Measurements from ENCODE around the gene CMIP. TPM values are rescaled to one million over a fixed set of nuclear protein-coding genes. Genes with fewer than 3 reads are reported as not detected.
A peak's percentile ranks its signal among the peaks of the same experiment; 100 is the strongest.

CMIP gene
- polyA plus RNA-seq, 3 donors from 2014 or later: 0.53 to 1.7 TPM; not detected in 1

DNA sequence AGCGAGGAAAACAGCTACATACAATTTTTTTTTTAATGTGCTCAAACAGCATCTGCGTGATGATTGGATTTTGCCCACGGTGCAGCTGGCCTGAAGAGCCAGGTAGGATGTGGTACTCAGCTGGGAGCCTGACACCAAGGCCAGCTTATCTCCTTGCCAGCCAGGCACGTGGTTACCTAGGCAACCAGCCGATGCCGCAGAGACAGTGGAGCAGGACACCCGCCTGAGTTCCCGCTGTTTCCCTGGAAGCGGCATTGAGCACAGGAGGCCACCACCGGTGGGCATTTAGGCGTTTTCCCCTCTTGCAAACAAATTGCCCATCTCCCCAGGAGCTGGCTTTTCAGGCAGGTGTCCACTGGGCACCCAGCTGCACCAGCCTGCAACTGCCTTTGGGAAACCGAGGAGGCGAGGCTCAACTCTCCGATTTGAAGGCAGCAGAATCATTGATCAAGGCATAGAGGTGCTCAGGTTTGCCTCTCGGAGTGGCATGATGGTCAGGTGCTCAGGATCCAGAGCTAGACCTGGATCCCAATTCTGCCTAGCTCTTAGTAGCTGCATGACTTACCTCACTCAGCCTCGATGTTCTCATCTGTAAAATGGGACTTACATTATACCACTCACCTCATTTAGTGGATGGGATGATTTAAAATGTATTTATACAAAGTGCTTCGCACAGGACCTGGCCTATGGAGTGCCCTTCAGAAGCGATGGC, 196.9 kb downstream of the CMIP start:
- Mint-ChIP-seq H3K27me3 (ENCODE audit: low read depth in 3 of 3) (peaks cover 2 to 8% (median 3%) of the 10 kb centered on the region in 3 donors), H3K4me1 (peaks cover 63 to 83% of the 10 kb centered on the region in 2 donors), H3K27ac (peak overlapping the region; percentile 55 to 83 (median 78)), H3K36me3 (no peaks in the 10 kb centered on the region), H3K9me3 (no peaks in the 10 kb centered on the region), H3K4me3 (peak overlapping the region in 1 of 5 donors; percentile 40)
- DNase-seq: no peak

DNA sequence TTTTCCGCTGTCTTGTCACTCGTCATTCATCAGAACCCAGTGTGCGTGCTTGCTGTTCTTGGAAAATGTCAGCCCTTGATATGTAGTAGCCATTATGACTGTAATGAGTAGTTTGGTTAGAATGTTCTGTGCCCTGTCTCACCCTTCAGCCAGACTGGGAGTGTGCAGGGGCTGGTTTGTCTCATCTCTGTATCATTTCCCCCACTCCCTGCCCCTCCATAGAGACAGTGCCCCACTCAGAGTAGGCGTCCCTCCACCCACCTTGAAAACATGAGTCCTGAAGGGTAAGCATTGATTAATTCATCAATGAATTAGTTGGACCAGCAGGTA, 197.5 kb downstream of the CMIP start:
- Mint-ChIP-seq H3K4me3 (peak overlapping the region in 1 of 5 donors; percentile 12), H3K9me3 (no peaks in the 10 kb centered on the region), H3K4me1 (peaks cover 59 to 84% of the 10 kb centered on the region in 2 donors), H3K27me3 (ENCODE audit: low read depth in 3 of 3) (peaks cover 2 to 8% (median 3%) of the 10 kb centered on the region in 3 donors), H3K36me3 (no peaks in the 10 kb centered on the region), H3K27ac (peak overlapping the region in 4 of 6 donors; percentile 28 to 77 (median 58))
- no peak for DNase-seq

DNA sequence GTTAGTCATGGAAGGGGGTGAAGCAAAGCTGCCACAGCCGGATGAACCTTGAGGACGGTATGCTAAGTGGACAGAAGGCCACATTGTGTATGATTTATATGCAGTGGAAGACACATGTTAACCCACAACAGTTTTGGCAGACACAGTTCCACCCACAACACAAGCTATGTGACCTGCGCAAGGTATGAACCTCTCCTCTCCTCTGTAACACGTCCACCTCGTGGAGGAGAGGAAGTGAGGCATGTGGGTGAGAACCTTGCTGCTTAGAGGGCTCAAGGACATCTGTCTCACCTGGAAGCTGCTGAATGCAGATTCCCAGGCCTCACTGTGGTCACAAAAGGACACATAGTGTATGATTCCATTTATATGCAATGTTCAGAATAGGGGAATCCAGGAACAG, 198.3 kb downstream of the CMIP start:
- H3K27me3 Mint-ChIP-seq (ENCODE audit: low read depth in 3 of 3): peaks cover 2 to 8% (median 3%) of the 10 kb centered on the region in 3 donors
- no peaks in the 10 kb centered on the region for H3K9me3 Mint-ChIP-seq
- peaks cover 57 to 85% of the 10 kb centered on the region in 2 donors for H3K4me1 Mint-ChIP-seq
- peak in 2 of 3 donors; percentile 19 to 38 for DNase-seq
- no peak overlapping the region for H3K4me3 Mint-ChIP-seq
- no peaks in the 10 kb centered on the region for H3K36me3 Mint-ChIP-seq
- peak overlapping the region; percentile 24 to 87 (median 62) for H3K27ac Mint-ChIP-seq

DNA sequence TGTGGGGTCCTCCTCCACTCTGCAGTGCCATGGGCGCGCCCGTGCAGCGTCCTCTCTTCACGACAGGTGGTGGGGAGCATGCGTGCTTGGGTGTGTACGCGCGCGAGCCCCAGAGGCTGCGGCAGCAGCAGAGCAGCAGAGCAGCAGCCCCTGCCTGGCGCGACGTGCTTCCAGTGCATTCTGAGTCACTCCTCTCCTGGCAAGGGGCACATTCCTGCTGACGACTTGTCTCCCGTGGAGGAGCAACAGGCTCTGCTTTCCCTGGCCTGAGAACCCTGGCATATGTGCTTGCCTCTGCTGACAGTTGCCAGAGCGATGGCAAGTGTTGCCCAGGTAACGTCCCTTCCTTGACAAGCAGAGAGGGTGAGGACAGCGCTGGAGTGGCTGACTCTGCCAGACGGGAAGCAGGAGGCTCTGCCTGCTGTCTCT, 200.7 kb downstream of the CMIP start:
- Mint-ChIP-seq H3K27me3 (ENCODE audit: low read depth in 3 of 3) (peaks cover 2 to 10% (median 2%) of the 10 kb centered on the region in 3 donors), H3K4me1 (peaks cover 59 to 91% of the 10 kb centered on the region in 2 donors), H3K27ac (no peak overlapping the region), H3K9me3 (no peaks in the 10 kb centered on the region), H3K4me3 (no peak overlapping the region), H3K36me3 (no peaks in the 10 kb centered on the region)
- no peak for DNase-seq

DNA sequence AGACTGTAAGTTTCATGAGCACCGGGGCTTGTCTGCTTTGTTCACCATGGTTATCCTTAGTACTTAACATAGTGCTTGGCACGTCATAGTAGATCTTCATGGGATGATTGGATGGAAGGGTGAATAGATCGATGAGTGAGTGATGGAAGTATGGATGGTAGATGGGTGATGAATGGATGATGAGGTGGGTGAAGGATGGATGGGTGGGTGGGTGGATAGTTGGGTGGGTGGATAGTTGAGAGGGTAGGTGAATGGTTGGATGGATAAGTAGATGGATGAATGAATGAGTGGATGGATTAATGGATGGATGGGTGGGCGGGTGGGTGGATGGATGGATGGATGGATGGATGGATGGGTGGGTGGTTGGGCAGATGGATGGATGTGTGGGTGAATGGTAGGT, 201.3 kb downstream of the CMIP start:
- DNase-seq: no peak

DNA sequence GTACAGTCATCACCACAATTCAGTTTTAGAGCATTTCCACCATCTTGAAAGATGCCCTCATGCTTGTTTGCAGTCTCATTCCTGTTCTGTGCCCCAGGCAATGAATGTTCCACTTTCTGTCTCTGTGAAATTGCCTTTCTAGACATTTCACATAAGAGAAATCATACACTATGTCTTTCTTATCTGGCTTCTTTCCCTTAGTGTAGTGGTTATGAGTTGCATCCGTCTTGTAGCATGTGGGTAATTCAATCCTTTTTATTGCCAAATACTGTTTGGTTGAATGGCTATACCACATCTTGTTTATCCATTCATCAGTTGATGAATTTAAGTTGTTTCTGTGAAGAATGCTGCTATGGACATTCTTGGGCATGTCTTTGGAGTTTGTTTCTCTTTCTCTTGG, 202.0 kb downstream of the CMIP start:
- Mint-ChIP-seq H3K4me3 (no peak overlapping the region), H3K4me1 (peaks cover 47 to 83% of the 10 kb centered on the region in 2 donors), H3K36me3 (no peaks in the 10 kb centered on the region), H3K27ac (peak overlapping the region in 3 of 6 donors; percentile 11 to 57 (median 53)), H3K27me3 (ENCODE audit: low read depth in 3 of 3) (peaks cover 2 to 6% (median 2%) of the 10 kb centered on the region in 3 donors), H3K9me3 (no peaks in the 10 kb centered on the region)
- DNase-seq: no peak

More for the DNA sequence above, 201.3 kb downstream of the CMIP start:
- Mint-ChIP-seq H3K27ac (peak overlapping the region in 2 of 6 donors; percentile 34 to 60), H3K9me3 (no peaks in the 10 kb centered on the region), H3K4me1 (peaks cover 53 to 89% of the 10 kb centered on the region in 2 donors), H3K4me3 (no peak overlapping the region), H3K27me3 (ENCODE audit: low read depth in 3 of 3) (peaks cover 2 to 6% (median 2%) of the 10 kb centered on the region in 3 donors), H3K36me3 (no peaks in the 10 kb centered on the region)

DNA sequence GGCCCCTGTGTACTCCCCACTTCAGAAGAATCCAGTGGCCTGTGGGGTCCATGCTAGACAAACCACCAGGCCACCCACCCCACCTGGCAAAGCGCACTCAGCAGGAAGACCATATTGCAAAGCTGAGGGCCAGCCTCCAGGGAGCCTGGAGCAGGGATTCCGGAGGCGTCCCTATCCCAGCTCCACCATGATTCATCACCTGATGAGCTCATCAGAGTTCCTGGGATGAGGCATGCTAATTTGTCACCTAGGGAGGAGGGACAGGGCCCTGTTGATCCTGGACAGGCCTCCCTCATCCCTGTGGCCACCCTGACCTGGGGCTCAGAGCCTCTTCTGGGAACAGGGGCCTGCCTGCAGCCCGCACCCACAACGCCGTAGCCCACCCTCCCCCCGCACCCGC, 202.9 kb downstream of the CMIP start:
- DNase-seq: no peak
- peak overlapping the region in 2 of 6 donors; percentile 40 to 66 for H3K27ac Mint-ChIP-seq
- peaks cover 38 to 73% of the 10 kb centered on the region in 2 donors for H3K4me1 Mint-ChIP-seq
- H3K27me3 Mint-ChIP-seq (ENCODE audit: low read depth in 3 of 3): peaks cover 0 to 3% (median 0%) of the 10 kb centered on the region in 3 donors
- H3K36me3 Mint-ChIP-seq: no peaks in the 10 kb centered on the region
- H3K9me3 Mint-ChIP-seq: no peaks in the 10 kb centered on the region
- H3K4me3 Mint-ChIP-seq: no peak overlapping the region

DNA sequence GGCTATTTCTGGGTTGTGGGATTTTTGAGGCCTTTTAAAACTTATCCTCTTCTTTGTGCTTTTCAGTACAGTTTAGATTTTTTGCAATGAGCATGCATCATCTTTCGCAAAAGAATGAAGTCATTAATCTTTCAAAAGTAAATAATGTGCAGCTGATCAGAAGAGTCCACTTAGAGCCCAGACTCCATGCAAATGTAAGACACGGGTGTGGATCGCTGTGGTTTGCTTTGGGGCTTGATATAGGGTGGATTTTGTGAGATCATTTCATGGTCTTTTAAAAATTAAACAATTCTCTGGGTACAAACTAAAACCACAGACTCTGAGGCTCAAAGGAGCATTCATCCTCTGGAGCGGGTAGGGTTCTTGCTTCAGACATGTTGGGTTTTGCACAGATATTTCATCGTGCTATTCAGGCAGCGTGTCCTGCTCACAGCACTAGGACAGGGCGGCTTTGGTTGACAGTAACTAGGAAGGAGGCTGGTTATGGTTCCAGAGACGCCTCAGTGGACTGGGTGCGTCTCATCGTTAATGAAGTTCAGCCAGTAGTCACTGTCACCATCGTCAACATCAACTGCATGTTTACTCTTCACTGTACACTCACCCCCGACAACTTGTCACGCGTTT, 205.1 kb downstream of the CMIP start:
- H3K36me3 Mint-ChIP-seq: peaks cover 0 to 2% (median 0%) of the 10 kb centered on the region in 3 donors
- peaks cover 22 to 55% of the 10 kb centered on the region in 2 donors for H3K4me1 Mint-ChIP-seq
- peaks cover 0 to 3% (median 0%) of the 10 kb centered on the region in 3 donors for H3K27me3 Mint-ChIP-seq (ENCODE audit: low read depth in 3 of 3)
- H3K4me3 Mint-ChIP-seq: no peak overlapping the region
- H3K27ac Mint-ChIP-seq: peak overlapping the region in 4 of 6 donors; percentile 44 to 83 (median 67)
- no peak for DNase-seq
- H3K9me3 Mint-ChIP-seq: no peaks in the 10 kb centered on the region

DNA sequence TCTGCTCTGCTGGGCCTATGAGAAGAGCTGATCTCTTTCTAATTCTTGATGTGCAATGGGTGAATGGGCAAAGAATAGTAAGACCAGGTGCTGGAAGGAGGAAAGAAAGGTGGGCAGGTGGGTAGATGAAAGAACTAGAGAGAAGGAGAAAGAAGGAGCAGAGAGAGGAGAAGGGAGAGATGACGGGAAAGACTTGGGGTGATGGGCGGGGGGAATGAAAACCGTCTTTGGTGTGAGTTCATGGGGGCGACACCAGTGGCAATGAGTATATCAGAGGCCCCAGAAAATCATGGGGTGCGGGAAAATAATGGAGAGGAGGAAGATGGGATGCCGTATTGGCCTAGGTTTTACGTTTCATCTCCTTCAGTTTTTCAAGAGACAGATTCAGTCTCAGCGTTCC, 205.7 kb downstream of the CMIP start:
- H3K4me1 Mint-ChIP-seq: peaks cover 22 to 56% of the 10 kb centered on the region in 2 donors
- H3K27ac Mint-ChIP-seq: peak overlapping the region in 3 of 6 donors; percentile 37 to 83 (median 76)
- H3K36me3 Mint-ChIP-seq: peaks cover 0 to 4% (median 0%) of the 10 kb centered on the region in 3 donors
- H3K9me3 Mint-ChIP-seq: no peaks in the 10 kb centered on the region
- peaks cover 0 to 3% (median 0%) of the 10 kb centered on the region in 3 donors for H3K27me3 Mint-ChIP-seq (ENCODE audit: low read depth in 3 of 3)
- H3K4me3 Mint-ChIP-seq: no peak overlapping the region
- DNase-seq: no peak

DNA sequence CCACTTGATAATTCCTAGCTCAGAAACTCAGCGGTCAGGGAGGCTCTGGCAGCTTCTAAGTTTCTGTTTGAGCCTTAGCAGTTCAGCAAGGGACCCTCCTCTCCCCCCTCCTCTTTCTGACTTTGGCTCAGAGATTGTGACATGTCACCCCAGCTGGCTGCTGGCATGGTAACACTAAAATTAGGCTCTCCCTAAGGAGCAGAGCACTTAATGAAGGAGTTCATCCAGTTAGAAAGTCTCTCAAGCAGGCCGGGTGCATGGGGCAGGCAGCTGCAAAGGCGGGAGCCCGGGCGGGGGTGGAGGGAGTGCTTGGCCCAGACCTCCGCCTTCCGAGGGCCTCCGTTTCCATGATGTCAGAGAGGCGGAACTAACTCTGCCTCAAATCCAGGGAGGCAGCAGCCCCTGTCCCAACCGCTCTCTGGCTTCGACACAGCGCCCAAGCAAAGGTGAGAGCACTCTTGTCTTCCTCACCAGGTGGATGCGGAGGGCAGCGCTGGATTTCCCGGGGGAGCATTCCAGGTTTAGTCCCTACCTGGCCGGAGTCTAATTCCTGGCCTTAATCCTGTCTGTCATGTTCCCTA, 206.5 kb downstream of the CMIP start:
- Mint-ChIP-seq H3K27me3 (ENCODE audit: low read depth in 3 of 3) (peaks cover 0 to 3% (median 0%) of the 10 kb centered on the region in 3 donors), H3K27ac (no peak overlapping the region), H3K36me3 (peaks cover 0 to 8% (median 4%) of the 10 kb centered on the region in 3 donors), H3K9me3 (no peaks in the 10 kb centered on the region), H3K4me1 (peaks cover 19 to 51% of the 10 kb centered on the region in 2 donors), H3K4me3 (no peak overlapping the region)
- no peak for DNase-seq

DNA sequence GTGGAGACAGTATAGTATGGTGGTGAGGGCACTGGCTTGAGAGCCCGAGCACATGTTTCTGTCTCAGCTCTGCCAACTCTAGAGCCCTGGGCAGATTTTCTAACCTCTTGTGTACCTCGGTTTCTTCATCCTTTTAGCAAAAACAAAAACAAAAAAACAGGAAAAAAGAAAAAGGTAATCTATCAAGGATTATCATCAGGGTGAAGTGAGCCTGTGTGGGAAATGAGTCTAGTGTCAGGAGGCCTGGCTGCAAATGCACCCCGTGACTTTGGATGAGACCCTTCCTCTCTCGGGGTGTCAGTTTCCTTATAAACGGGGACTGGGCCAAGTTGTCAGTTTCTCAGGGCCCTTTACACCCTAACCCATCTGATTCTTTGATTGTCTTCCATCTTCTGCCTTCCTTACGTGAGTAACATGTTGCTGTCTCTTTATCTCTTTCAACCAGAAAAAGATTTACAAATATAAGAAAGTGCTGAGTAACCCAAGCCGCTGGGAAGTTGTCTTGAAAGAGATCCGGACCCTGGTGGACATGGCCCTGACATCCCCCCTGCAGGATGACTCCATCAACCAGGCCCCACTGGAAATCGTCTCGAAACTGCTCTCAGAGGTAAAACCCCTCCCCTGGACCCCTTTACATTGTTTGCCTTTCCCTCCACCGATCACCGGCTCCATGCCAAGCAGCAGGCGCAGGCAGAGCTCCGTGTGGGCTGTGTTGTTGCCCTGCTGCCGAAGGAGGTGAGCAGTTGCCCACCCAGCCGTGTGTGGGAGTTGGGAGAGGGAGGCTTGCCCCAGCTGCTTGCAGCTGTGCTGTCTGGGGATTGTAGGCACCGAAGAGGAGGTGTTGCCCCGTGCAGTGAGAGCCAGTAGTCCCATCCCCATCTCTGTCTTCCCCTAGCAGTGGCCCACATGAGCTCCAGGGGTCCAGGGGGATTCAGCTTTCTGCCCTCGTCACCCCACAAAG, 207.4 kb downstream of the CMIP start:
- H3K27ac Mint-ChIP-seq: peak overlapping the region in 1 of 6 donors; percentile 32
- DNase-seq: no peak
- peaks cover 0 to 3% (median 0%) of the 10 kb centered on the region in 3 donors for H3K27me3 Mint-ChIP-seq (ENCODE audit: low read depth in 3 of 3)
- H3K4me3 Mint-ChIP-seq: no peak overlapping the region
- H3K4me1 Mint-ChIP-seq: peaks cover 19 to 41% of the 10 kb centered on the region in 2 donors
- H3K36me3 Mint-ChIP-seq: peaks cover 0 to 8% (median 4%) of the 10 kb centered on the region in 3 donors
- no peaks in the 10 kb centered on the region for H3K9me3 Mint-ChIP-seq

DNA sequence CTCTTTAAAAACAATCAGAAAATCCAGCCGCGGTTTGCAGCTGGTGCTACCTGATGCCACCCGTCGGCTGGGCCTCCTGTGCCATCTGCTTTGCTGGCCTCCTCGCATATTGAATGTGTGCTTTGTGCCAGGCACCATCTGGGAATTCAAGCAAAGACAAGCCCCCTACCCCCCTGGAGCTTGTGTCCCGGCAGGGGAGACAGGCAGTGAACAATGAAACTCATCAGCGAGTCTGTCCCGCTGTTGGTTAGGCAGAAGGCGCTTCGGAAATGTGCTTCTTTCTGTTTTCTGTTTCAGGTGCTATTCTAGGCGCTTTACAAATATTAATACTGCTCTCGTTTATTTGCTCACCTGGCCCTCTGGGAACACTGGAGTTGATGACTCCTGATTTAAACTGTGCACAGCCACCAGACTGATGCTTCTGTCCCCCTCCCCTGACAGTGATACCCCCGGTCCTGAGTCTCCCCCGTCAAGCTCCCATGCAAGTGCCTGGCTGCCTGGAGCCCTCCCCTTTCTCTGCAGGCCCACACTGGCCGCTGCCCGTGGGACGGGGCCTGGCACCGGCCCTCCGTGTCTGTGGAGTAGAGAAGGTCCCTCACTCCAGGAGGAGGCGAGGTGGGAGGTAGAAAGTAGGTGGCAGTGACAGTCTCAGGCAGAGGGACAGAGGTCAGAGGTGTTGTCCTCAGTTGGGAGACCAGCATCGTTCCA, 208.3 kb downstream of the CMIP start:
- Mint-ChIP-seq H3K9me3 (no peaks in the 10 kb centered on the region), H3K27ac (no peak overlapping the region), H3K4me3 (no peak overlapping the region), H3K4me1 (peaks cover 16 to 32% of the 10 kb centered on the region in 2 donors), H3K27me3 (ENCODE audit: low read depth in 3 of 3) (peaks cover 0 to 3% (median 3%) of the 10 kb centered on the region in 3 donors), H3K36me3 (peaks cover 0 to 15% (median 10%) of the 10 kb centered on the region in 3 donors)
- DNase-seq: no peak
